GM21390 (cell line): ENCODE measurements around the gene PLEKHG4.

Source experiments
- ATAC-seq: cut with Tn5 transposase; IDR thresholded peaks from one replicate; pipeline ENCODE4 v1.9.1; 2021; ENCODE audit not compliant: unreplicated experiment

PLEKHG4 gene

GRCh38 chr16:67286441-67287235 lies 7.3 kb downstream of the PLEKHG4 start:
- ATAC-seq: no peak

GRCh38 chr16:67287960-67288359 lies 8.6 kb downstream of the PLEKHG4 start:
- ATAC-seq: no peak

- ATAC-seq: no peak
Observed at GRCh38 chr16:67291461-67291860, 12.1 kb downstream of the PLEKHG4 start.

GRCh38 chr16:67294171-67294757 lies 14.9 kb downstream of the PLEKHG4 start:
- ATAC-seq: no peak

- no peak for ATAC-seq
Observed at GRCh38 chr16:67294938-67295361, 15.6 kb downstream of the PLEKHG4 start.

DNA sequence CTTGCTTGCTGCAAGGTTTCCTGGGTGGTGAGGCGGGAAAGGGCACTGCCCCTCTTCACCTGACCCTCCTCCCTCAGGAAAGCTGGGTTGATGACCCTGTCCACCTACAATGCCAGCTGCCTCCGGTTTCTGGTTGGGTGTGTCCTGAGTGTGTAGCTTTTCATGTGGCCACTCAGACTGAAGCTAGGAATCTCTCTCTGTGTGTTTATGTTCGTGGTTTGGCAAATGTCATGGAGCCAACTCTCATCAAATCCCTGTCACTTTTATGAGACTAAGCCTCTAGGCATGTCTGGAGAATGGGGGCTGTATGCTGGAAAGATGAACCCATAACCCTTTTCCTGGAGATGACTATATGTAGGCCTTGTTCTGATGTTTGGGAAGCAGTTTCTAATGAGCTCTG lies 17.1 kb downstream of the PLEKHG4 start:
- ATAC-seq: no peak

- ATAC-seq: no peak
Observed at GRCh38 chr16:67298277-67298676, 18.9 kb downstream of the PLEKHG4 start.

- ATAC-seq: no peak
Observed at GRCh38 chr16:67299269-67299668, 19.9 kb downstream of the PLEKHG4 start.

DNA sequence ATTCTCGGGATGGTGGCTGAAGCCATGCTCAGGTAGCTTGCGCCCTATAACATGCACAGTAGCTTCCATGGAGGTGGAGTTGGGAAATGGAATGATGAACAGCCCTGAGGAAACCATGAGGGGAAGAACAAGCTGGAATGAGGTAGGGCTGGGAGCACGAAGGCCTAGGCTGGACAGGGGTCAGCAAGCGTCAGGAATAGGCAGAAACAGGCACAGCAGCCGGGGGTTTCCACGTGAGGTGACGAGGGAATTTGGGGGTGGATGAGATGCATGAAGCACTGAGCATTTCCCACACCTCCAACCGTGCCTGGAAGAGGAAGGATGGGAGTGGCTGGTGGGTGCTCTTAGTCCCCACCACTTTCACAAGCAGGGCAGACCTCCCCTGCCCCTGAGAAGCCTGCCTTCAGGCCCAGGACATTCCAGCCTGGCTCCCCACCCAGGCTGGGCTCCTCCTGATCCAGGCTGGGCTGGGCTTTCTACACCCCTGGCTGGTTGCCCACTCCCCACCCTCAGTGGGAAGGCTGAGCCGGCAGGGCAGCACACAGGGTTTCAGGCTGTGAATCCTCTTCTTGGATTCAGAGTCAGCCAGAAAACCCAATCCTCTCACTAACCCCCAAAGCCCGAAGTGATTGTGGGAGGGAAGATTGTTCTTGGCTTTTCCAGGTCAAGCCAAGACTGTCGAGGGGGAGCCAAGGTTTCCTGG lies 21.9 kb downstream of the PLEKHG4 start:
- no peak for ATAC-seq

DNA sequence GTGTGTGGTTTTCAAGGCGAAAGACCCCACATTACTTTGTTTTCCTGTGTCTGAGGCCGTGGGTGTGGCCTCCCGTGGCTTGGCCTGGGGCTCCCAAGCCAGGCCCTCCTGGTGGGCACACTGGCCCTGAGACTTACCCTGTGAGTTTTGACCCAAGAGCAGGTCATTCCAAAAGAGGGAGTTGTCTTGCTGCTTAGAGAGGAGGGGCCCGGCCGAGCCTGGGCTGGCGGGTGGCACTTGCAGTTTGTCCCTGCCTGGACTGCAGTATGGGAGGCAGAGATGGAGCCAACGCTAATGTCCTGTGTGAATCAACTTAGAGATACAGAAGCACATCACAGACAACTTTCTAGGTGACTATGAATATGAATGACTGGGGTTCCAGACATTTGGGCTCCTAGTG lies 22.7 kb downstream of the PLEKHG4 start:
- ATAC-seq: no peak

DNA sequence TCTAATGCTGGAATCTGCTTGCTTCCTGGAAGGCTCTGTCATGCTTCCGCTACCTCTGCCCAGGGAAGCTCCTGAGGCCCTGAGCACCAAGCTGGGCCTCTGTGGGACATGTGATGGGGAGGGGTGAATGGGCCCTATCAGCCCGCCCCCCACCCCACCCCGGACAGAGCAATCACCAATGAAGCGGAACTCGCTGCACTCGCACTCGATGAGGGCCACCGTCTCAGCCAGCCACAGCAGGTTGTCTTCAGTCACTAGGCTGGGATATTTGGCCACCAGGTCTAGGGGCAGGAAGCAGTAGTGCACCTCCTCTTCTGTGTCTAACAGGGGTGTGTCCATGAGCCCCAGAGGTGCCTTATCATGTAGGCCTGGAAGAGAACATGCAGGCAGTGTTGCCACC lies 23.6 kb downstream of the PLEKHG4 start:
- no peak for ATAC-seq

- ATAC-seq: no peak
Observed at GRCh38 chr16:67304020-67304419, 24.7 kb downstream of the PLEKHG4 start.

GRCh38 chr16:67305216-67306071 lies 26.1 kb downstream of the PLEKHG4 start:
- no peak for ATAC-seq

- no peak for ATAC-seq
Observed at GRCh38 chr16:67310561-67310960, 31.2 kb downstream of the PLEKHG4 start.

GRCh38 chr16:67311607-67312488 lies 32.5 kb downstream of the PLEKHG4 start:
- no peak for ATAC-seq

DNA sequence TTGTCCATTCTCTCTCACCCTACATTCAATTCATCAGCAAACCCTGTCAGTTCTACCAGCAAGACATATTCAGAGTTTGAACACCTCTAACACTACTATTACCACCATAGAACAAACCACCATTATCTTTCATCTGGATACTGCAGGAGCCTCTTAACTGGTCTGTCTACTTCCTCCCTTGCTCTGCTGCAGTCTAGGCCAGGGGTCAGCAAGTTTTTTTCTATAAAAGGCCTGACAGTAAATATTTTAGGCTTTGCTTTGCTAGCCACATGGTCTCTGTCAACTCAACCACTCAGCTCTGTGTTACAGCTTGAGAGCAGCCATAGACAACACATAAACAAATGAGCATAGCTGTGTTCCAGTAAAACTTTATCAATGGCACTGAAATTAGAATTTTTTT lies 33.4 kb downstream of the PLEKHG4 start:
- no peak for ATAC-seq

- ATAC-seq: no peak
Observed at GRCh38 chr16:67317853-67318252, 38.5 kb downstream of the PLEKHG4 start.

DNA sequence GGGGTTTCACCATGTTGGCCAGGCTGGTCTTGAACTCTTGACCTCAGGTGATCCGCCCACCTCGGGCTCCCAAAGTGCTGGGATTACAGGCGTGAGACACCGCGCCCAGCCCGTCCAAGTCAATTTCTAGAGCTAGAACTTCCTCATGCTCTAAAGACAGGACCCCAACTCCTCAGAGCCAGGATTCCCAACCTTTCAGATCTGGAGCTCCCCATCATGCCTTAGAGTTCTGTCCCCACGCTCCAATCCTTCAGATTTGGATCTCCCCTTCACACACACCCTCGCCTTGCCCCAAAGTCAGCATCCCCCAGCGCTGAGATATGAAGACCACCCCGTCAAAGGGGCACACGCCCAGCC lies 46.8 kb downstream of the PLEKHG4 start:
- ATAC-seq: no peak

DNA sequence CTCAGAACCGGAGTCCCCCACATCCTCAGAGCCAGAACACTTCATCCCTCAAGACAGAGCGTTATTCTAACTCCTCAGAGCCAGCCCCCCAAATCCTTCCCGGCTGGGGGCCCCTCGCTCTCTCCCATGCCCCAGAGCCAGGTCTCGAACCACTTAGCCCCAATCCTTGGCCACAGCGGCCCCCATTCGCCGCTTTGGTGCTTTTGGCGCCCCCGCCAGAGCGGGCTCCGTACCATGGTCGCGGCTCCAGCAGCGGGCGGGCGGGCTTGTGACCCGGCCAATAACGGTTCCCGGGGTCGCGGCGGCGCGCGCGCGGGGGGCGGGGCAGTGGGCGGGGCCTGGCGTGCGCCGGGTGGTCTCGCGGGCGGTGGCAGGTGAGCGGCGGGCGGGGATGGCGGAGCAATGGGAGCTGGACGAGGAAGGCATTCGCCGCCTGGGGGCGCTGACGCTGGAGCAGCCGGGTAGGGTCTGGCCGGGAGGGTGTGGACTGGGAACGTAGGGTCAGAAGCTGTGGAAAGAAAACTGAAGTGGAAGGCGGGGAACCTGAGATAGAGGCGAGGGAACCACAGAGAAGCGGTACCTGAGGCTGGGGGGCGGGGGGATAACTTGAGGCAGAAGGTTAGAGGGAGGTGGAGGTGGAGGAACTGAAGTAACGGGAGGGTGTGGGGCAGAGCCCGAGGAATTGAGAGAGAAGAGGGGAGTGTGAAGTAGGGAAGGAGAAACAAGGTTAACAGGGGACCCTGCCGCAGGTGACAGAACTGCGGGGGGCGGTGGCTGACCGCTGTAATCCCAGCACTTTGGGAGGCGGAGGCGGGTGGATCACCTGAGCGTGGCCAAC lies 47.4 kb downstream of the PLEKHG4 start, which contains the start of the genes KCTD19 and LRRC36:
KCTD19 (minus strand) TSS at position 270 of the 838 bp plus-strand sequence; CDS start at position 236, 34 bp downstream.
LRRC36 (plus strand) TSS at position 344 of the 838 bp plus-strand sequence; CDS start at position 392, 48 bp downstream.
- ATAC-seq: no peak
